Measurements from ENCODE around the gene ENOX1.

ENOX1 gene

DNA sequence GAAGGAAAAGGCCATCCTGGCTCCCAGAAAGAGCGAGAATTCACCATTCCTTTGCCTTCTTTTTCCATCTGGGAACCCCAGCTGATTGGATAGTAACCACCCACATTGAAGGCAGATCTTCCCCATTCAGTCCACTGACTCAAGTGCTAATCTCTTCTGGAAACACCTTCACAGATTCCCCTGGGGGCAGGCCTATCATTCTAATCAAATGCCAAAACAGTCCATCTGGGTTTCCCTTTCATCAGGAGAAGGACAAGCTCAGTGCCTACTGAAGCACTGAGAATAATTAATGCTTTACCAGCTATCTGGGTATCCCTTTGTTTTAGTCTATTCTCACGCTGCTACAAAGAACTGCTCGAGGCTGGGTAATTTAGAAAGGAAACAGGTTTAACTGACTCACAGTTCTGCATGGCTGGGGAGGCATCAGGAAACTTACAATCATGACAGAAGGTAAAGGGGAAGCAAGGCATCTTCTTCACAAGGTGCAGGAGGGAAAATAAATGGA is 293.2 kb downstream of the ENOX1 start:
- TF ChIP-seq, protein P1, sequence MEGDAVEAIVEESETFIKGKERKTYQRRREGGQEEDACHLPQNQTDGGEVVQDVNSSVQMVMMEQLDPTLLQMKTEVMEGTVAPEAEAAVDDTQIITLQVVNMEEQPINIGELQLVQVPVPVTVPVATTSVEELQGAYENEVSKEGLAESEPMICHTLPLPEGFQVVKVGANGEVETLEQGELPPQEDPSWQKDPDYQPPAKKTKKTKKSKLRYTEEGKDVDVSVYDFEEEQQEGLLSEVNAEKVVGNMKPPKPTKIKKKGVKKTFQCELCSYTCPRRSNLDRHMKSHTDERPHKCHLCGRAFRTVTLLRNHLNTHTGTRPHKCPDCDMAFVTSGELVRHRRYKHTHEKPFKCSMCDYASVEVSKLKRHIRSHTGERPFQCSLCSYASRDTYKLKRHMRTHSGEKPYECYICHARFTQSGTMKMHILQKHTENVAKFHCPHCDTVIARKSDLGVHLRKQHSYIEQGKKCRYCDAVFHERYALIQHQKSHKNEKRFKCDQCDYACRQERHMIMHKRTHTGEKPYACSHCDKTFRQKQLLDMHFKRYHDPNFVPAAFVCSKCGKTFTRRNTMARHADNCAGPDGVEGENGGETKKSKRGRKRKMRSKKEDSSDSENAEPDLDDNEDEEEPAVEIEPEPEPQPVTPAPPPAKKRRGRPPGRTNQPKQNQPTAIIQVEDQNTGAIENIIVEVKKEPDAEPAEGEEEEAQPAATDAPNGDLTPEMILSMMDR (IDR thresholded peaks at IDR 0.05; ENCODE audit: control insufficient read depth, insufficient read depth, low read depth, low read length, missing control alignments) = no peak
- H3K4me3 ChIP-seq (ENCODE audit: control insufficient read depth, low read depth, low read length) = no peak overlapping the region
- no peak for DNase-seq (ENCODE audit: low read depth)

GRCh38 chr13:43492745-43493144 is 294.0 kb downstream of the ENOX1 start:
- TF ChIP-seq, protein P1 (IDR thresholded peaks at IDR 0.05; ENCODE audit: control insufficient read depth, insufficient read depth, low read depth, low read length, missing control alignments) = no peak
- no peak overlapping the region for H3K4me3 ChIP-seq (ENCODE audit: control insufficient read depth, low read depth, low read length)
- no peak for DNase-seq (ENCODE audit: low read depth)

DNA sequence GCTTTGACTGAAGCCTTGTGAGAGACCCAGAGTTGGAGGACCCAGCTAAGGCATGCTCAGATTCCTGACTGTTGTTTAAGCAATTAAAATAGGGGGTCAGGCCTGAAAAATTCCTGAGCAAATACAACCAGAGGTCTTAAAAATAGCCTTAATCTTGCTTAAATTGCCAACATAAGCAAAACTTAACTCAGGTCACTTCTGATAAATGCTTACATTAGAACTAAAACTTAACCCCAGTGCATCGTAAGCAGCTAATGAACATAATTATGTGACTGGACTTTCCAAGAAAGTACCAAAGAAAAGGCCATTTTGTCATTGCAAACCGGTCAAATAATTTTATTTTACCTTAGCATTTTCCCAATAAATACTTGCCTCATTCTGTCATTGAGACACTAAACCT is 294.5 kb downstream of the ENOX1 start:
- no peak for DNase-seq (ENCODE audit: low read depth)
- H3K4me3 ChIP-seq (ENCODE audit: control insufficient read depth, low read depth, low read length) = no peak overlapping the region
- TF ChIP-seq, protein P1 (IDR thresholded peaks at IDR 0.05; ENCODE audit: control insufficient read depth, insufficient read depth, low read depth, low read length, missing control alignments) = no peak

- TF ChIP-seq, protein P1 (IDR thresholded peaks at IDR 0.05; ENCODE audit: control insufficient read depth, insufficient read depth, low read depth, low read length, missing control alignments) = no peak
- DNase-seq (ENCODE audit: low read depth) = no peak
- no peak overlapping the region for H3K4me3 ChIP-seq (ENCODE audit: control insufficient read depth, low read depth, low read length)
Measured at GRCh38 chr13:43489233-43489632, 297.5 kb downstream of the ENOX1 start.

- no peak for DNase-seq (ENCODE audit: low read depth)
- TF ChIP-seq, protein P1 (IDR thresholded peaks at IDR 0.05; ENCODE audit: control insufficient read depth, insufficient read depth, low read depth, low read length, missing control alignments) = no peak
- H3K4me3 ChIP-seq (ENCODE audit: control insufficient read depth, low read depth, low read length) = no peak overlapping the region
Measured at GRCh38 chr13:43487885-43488284, 298.9 kb downstream of the ENOX1 start.

DNA sequence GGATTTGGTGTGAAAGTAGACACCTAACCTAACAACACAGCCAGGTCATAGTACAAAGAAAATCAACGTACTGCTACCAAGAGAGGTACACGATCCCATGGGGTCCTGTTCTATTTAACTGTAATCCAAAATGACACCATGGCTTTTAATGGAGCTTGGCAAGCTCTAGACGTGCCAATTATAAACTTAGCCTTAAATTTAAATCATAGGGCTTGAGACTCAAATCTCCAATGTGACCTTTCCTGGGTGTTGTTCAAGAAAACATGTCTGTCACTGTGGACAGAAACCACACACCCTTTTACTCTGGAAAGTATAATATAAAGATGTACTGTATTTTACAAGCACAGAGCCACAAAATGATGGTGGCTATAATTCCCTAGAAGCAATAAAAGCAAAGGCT is 299.3 kb downstream of the ENOX1 start:
- H3K4me3 ChIP-seq (ENCODE audit: control insufficient read depth, low read depth, low read length) = no peak overlapping the region

More for the DNA sequence above, 299.3 kb downstream of the ENOX1 start:
- TF ChIP-seq, protein P1 (IDR thresholded peaks at IDR 0.05; ENCODE audit: control insufficient read depth, insufficient read depth, low read depth, low read length, missing control alignments) = no peak
- no peak for DNase-seq (ENCODE audit: low read depth)

Data from AG09309 (cell line).